Fibroblast of the conjunctiva (primary cell): ENCODE results near the gene TBX10.
"Not testable (repeated sequence)": the region's sequence is repeated elsewhere in the genome, so short reads cannot be mapped to it uniquely, and the experiment has no call there.

Experiments used
- DNase-seq: peaks from one replicate; pipeline ENCODE4 v3.0.0-alpha.2; 2010; ENCODE audit warnings: low read depth

TBX10 gene

DNA sequence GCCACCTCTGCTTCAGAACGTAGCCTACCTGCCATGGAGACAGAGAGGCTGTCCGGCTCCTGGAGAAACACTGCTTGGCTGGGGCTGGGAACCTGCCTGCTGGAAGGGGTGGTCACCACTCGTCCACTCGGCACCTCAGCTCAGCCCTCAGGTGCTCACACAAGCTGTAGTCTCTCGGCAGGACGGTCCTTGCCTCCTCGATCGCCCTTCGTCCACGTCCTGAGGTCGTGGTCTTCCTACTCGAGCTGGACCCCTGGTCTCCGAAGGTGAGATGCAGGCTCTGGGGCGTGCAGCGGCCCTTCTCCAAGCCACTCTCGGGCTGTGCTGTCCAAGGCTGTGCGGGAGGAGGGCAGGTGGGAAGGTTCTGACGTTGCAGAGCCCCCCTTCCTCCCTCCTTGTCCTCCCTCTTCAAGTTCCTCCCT, at the start of gene TBX10:
Gene TBX10 (minus strand): TSS at position 326 of the 422 bp plus-strand sequence. CDS start 291 bp downstream, at position 35.
- DNase-seq: no peak

DNA sequence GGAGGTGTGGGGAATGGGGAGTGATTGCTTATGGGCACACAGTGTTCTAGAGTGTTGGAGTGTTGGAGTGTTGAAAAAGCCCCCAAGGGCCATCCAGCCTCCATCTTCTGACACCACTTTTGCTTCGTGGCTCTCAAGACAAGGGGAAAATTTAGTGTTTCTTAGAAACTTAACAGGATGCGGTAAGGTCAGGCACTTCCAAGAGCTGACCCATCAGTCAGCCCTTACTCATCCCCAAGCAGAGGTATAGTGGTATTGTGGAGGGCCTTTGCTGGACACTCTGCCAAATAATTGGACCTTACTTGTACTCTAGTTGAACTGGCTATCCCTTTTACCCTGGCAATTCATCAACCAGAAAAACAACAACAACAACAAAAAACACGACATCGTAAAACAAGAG, 49.6 kb upstream of the TBX10 start:
- DNase-seq: no peak

DNA sequence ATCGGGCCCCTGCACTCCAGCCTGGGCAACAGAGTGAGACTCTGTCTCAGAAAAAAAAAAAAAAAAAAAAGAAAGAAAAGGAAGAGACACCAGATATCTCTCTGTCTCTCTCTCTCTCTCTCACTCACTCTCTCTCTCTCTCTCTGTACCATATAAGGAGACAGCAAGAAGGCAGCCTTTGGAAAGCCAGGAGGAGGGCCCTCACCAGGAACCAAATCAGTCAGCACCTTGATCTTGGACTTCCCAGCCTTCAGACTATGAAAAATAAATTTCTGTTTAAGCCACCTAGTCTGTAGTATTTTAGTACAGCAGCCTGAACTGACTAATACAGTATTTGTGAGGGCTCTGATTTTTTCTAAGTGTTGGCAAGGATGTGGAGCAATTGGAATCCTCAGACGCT, 48.4 kb upstream of the TBX10 start:
- DNase-seq: no peak

DNA sequence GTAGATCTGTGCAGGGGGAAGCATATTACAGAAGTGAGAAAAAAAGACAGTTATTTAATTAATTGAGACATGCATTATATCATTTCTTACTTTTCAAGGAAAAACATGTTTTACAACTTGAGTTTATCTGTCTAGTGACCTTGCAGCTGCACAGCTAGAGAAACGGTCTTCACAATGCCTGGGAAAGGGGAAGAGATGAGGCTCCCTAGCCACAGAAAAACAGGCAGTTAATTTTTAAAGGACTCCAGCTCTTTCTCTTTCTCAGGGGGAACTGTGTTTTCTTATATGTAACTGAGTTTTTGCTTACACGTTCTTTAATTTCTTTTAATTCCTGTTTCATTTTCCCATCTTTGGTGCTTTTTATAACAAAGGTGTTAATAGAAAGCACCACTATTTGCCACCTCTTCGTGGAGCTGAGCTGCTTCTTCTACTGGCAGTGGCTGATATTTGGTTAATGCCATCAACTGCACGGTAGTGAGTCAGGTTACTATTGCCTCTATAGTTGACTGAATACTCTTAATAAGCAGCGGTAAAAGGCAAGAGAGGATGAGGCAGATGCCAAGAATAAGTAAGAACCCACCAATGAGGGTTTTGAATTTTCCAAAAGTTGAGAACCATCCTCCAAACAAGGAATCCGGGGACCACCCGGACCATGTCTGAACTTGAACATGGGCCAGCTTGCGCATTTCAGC, 46.2 kb upstream of the TBX10 start:
- not testable (repeated sequence) for DNase-seq

DNA sequence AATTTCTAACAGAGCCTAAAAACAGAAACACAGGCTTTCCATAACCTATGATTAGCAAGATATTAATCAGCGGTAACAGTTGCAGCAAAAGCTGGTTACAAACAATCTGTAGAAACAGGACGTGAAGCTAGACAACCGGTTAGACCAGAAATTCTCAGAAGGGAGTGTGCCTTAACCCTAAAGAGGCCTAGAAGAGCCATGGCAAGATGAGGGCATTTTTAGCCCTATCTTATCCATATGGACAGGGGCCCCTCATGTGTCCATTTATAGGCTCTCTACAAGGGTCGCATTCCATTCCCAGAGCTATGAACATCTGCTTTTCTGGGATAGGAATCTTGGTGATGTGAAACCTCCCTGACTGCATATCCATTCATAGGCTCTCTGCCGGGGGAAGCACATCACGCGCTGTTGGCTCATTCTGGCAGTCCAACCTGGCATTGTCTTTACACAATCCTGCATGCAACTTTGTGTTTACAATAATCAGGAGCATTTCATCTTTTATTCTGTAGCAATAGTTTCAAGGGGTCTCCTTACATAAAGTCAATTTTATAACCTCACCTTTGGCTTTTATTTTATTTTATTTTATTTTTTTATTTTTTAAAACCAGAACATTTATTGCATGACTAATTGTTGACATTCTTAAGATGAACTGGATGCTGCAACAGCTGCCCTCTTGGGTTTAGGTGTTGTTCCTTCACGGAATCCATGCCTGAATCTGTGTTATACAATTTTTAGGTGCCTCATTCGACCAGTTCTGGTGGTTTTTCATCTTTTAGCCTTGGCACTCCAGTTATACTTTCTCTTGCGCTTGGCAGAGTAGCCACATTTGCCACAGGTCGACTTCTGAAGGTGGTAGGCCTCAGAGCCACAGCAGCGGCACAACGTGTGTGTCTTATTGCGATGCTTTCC, 42.8 kb upstream of the TBX10 start:
- DNase-seq: not testable (repeated sequence)

DNA sequence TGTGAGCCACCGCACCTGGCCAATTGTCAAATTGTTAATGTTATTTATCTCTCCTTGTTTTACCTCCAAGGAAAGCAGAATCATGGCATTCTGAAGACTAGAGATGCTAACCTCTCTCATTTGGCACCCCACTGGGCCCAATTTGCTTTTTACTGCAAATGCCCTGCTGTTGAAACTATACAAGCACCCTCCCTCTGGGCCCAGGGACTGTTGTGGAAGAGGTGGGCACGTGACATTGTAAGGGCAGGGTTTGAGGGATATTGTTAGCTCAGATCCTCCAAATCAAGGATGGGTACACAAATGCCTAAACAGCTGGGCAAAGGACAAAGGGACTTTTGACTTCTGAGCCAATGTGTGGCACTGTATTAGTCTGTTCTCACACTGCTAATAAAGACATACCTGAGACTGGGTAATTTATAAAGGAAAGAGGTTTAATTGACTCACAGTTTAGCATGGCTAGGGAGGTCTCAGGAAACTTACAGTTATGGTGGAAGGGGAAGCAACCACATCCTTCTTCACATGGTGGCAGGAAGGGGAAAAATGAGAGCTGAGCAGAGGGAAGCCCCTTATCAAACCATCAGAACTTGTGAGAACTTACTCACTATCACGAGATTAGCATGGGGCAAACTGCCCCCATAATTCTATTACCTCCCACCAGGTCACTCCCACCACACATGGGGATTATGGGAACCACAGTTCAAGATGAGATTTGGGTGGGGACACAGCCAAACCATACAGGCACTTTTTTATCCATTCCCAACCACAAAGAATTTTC, 41.3 kb upstream of the TBX10 start:
- no peak for DNase-seq

DNA sequence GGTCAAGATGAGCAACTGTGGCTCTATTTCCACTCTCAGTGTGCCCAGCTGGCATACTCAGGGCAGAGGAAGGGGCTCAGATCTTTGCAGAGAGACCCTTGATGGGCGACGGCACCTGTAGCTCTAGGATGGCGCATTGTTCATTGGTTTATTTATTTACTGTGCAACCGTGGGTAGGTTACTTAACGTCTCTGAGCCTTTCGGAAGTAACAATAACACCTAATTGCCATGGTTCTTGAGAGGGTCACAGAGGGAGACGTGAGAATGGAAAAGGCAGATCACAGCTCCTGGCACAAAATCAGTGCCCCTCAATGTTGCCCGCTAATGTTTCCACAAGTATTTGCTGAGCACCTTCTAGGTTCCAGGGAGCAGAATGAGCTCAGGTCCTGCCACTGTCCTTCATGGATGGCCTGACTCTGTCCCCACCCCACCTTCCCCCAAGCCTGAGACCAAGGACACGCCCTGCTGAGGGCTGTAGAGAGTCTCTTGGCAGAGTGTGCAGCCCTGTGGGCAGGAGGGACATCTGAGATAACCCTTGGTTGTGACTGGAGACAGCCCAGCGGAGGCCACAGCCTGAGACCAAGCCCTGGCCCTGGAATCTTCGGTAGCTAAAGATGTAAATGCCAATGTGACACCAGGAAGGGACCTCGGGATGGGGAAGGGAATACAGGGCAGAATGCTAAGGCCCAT, 35.6 kb upstream of the TBX10 start:
- DNase-seq: no peak

DNA sequence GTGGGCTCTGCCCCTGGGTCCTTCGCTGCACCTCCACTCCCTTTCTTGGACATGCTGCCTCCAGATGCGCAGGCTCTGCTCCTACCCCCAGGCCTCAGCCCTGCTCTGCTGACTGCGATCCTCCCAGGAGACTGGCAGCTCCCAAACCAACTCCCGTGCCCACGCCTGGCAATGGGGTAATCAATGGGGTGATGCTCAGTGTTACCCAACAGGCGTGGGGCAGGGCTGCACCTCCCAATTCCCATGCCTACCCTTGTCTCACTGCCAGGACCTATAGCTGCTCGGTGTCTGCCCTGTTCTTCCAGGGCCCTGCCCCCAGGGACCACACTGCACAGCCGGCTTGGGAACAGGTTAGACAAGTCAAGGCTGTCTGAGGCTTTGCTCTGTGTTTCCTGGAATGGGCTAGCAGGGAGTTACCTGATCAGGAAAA, 34.9 kb upstream of the TBX10 start, which contains the start of gene ALDH3B2:
Gene ALDH3B2 (minus strand): TSS at position 182 of the 430 bp plus-strand sequence. CDS start 7,688 bp downstream, outside the sequence.
- no peak for DNase-seq

DNA sequence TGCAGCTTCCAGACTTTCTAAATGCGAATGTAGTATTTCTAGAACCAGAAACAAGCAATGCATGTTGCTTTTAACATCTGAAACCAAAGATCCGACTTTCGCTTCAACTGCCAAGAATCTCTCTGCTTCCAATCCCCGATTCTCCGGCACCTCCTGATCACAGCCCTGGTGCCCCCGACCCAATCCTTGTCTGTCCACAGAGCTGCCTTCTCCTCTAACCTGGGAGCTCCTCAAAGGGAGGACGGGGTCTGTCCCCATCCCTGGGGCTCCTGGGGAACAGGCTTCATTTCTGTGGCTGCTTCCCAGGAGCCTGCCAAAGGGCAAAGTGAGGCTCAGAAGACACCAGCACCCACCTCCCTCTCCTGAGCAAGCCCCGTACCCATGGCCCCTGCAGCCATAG, 34.3 kb upstream of the TBX10 start:
- no peak for DNase-seq

DNA sequence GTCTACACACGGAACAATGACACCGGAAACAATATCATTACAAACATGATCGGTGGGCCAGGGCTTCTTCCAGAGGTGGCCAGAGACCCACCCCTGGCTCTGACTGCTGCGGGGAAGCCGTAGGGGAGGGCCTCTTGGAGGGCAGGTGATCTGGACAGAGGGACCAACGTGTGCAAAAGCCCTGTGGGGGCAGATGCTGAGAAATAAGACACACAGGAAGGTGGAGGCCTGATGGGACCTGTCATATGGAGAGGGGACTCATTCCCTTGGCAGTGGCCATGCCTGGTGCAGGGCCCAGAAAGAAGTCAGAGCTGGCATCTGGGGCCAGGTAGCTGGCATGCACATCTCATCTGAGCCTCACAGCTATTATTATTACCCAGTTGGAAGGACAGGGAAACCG, 33.8 kb upstream of the TBX10 start:
- no peak for DNase-seq

DNA sequence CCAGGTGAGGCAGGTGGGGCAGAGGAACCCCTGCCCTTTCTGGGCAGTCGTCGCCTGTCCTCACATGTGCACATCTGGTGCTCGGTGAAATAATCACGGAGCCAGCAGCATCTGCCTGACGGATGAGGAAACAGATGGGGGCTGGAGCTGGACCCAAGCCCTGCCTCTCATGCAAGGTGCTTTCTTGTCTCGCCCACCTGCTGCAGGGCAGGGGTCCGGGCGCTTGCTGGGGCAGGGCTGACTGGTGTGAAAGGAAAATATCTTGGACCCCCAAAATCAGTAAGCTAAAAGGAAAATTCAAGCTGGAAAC, 31.6 kb upstream of the TBX10 start:
- no peak for DNase-seq

DNA sequence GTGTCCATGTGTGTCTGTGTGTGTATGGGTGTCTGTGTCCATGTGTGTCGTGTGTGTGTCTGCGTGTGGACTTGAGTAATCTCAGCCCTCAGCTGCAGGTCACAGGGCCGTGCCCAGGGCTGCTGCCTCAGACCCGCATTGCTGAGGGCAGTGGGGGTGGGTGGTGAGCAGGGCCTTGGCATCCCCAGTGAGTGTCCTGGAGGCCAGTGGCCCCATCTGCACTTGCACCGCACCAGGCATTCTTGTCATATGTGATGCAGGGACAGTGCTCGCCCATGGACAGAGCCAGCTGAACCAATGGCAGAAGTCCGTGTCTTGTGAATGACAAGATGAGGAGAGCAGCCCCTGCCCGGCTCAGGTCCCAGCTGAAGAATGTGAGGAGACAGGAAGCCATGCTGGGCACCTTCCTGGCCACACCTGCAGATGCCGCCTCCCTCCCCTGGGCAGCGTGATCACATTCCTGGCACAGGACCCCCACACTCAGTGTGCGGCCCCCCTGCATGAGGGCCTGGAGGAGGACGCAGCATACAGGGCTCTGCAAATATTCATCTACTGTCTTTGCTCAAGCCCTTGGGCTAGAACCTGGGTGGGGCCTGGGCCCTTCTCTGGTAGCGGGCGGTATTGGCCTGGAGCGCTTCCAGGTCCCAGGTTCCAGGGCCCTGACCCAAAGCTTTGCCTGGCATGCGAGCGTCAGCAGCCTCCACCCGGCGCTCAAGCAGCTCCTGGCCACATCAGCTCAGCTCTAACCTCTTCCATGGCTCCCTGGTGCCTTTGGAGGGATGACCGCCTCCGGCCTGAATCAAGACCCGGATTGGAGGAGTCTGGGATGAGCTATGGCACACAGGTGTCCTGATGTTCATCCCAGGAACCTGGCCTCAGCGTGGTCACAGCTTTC, 31.0 kb upstream of the TBX10 start:
- DNase-seq: no peak

DNA sequence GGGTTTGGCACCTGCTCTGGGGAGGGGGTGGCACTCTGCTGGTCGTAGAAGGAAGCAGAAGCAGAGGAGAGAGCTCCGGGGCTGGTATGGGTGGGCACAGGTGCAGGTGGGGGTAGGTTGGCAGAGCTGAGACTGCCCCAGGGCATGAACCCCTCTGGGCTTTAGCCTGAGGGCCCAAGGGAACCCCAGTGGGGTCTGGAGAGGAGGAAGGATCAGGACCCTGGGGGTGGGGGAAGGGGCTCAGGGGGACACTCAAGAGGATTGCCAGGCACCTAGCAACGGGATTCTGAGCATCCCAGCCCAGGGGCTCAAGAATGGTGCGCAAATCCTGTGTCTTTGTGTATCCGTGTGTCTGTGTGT, 28.6 kb upstream of the TBX10 start:
- no peak for DNase-seq

DNA sequence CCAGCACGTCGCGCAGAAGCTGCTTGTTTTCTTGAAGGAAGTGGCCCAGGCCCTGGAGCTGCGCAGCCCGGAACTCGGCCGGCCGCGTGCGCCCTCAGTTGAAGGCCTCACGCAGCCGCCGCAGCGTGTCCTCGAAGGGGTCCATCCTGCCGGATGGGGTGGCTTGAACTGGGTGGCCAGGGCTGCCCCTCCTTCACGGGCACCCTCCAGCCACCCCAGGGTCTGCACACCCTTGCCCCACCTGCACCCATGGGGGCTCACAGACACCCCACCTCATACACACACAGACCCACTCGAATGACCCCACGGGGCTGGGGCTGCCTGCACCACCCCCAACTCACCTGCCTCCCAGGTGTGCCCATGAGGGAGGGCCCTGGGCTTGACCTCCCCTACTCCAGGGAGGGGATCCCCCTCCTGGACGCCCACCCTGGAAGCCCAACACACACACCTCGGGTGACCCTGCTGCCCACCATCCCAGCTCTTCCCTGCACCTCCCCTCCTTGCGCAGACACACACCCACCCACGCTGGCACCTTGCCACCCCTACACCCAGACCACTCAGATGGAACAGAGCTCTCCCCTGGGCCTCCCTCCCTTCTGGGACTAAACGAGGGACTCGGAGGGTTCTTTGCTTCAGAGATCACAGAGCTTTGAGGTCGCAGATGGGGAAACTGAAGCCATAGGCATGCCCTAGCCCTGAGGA, 28.1 kb upstream of the TBX10 start:
- no peak for DNase-seq

DNA sequence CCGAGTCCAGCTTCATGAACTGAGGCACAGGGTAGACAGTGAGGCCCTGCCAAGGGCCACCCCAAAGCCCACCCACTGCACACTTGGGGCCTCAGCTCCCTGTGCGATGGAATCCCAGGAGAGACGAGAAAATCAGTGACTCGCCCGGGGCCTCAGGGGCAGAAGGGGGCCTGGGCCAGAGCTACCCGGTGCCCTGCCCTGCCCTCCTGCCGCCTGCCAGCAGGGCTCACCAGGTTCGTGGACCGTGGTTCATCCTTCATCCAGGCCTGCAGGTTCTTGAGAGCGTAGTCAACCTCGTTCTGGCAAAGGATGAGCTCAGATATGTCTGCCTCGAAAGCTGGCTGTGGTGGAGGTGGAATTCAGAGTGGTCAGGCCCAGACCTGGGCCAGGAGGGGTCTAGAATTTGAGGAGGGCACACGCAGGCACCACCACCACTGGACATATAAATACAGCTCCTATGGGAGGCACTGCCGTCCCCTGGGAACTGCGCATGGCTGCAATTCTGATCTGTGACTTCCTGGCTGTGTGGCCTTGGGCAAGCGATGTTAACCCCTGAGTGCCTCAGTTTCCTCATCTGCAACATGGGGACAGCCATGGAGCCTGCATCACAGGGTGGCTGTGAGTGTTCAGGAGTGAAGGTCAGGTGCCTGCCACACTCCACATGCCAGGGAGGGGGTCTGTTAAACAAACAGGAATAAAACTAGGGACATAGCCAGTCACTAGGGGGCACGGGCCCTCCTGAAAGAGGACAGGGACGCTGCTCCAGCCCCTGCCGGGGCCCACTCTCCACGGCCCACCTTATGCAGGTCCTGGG, 27.3 kb upstream of the TBX10 start:
- no peak for DNase-seq

DNA sequence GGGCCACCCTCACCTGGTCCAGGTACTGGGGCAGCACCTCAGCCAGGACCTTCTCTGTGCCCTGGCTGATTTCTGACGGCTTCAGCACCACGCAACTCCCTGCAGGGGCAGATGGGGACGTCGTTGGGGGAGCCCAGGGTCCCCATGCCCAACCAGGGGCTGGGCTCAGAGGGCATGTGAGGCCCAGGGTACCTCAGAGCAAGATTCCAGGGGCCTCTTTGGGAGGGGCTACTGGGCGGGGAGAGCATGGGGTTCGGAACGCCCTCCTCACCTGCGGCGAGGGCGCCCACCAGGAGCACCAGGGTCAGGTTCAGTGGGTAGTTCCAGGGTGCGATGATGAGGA, 26.7 kb upstream of the TBX10 start:
- no peak for DNase-seq

DNA sequence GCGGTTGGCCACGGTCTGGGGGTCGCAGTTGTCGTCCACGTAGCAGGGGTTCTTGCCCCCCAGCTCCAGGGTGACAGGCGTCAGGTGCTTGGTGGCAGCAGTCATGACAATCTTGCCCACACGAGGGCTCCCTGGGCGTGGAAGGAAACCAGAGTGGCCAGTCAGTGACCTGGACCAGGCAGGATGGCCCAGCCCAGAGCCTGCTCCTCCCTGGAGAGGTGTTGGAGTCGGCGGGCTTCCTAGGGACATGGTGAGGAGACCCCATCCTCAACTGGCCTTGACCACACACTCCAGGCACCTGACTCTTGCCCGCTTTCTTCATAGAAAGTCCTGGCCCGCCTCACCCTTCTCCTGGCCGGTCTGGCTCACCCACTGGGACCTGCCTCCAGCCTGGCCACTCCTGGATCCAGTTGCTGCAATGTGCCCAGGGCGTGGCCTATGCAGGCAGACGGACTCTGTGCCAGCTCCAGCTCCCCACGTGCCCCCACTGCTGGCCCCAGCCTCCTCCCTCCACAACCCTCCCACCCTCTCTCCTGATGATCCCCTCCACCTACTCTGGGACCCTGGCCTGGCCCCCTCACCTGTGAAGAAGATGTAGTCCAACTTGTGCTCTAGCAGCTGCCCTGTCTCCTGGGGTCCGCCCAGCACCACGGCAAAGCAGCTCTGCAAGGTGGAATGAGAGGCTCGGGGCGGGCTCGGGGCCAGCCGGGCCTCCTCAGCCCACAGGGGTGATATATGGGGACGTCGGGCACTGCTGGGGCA, 26.2 kb upstream of the TBX10 start:
- DNase-seq: no peak

DNA sequence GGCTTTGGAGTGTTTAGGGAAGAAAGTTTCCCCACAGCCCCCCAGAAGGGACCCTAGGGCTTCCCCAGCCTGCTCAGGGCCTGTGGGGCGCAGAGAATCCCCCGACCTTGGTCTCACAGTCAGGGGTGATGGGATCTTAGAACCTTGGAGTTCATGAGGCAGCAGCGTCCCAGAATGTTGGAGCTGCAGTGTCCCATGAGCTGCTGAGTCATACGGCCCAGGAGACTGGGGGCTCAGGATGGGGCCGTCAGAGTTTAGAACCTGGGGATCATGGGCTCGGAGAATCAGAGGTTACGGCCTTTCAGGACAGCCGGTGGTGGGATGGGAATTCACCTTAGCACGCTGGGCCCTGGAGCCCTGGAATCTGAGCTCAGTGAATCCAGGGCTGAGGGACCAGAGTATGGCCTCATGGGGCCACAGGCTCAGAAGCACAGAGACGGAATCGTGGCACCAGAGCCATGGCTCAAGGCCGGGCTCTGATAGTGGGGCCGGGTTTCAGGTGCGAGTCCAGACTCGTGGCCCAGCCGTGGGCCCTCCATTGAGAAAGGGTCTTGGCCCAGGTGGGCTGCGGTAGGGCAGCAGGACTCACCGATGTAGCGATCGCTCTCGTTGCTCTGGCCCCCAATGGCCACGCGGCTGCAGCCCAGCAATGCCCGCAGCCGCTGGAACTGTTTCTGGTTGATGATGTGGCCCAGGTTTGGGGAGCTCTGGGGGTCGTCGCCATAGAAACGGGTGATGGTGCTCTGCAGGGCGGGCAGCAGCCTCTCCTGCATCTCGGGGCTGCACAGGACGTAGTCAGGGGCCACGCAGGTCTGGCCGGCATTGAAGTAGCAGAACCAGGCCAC, 25.4 kb upstream of the TBX10 start:
- no peak for DNase-seq
